A673 (cell line): ENCODE measurements around the gene FSTL4. TPM values are rescaled to one million over a fixed set of nuclear protein-coding genes. Genes with fewer than 3 reads are reported as not detected.

Experiments
- BruUV-seq: library from RNA; stranded (reverse); fragments of 400-500 nt; replicated peaks from 2 replicates; lab custom pipeline; 2021; lab: Mats Ljungman, UMichigan
- CTCF ChIA-PET: fragments of 300-600 bp; sonication (Branson Sonifier 250); formaldehyde crosslinking; loops from one replicate; lab custom pipeline; 2022; ENCODE audit warnings: antibody characterized with exemption; lab: Charles Lee
- POLR2A ChIA-PET: fragments of 300-600 bp; sonication (Branson Sonifier 250); formaldehyde crosslinking; loops from one replicate; lab custom pipeline; 2022; ENCODE audit warnings: antibody characterized with exemption; ENCODE audit not compliant: low non-redundant PET; lab: Charles Lee
- DNase-seq: peaks from one replicate; pipeline ENCODE4 v3.0.0-alpha.2; 2015; ENCODE audit warnings: low spot score
- H3K27ac ChIP-seq: fragments of 200-600 bp; sonication (generic); 2 replicates; pipeline ENCODE4 v1.5.1; 2016; ENCODE audit warnings: mixed run types, low read depth, mild to moderate bottlenecking, mixed read lengths, antibody characterized with exemption, low read length; ENCODE audit not compliant: poor library complexity, severe bottlenecking
- H3K27me3 ChIP-seq: fragments of 200-600 bp; sonication (generic); replicated peaks from 2 replicates; pipeline ENCODE4 v1.6.1; 2017; ENCODE audit warnings: mixed run types, low read depth, mild to moderate bottlenecking, mixed read lengths, antibody characterized with exemption, low read length; ENCODE audit not compliant: insufficient read depth, poor library complexity
- H3K36me3 ChIP-seq: fragments of 200-600 bp; sonication (generic); 2 replicates; pipeline ENCODE4 v1.6.1; 2016; ENCODE audit warnings: mixed run types, mild to moderate bottlenecking, mixed read lengths, antibody characterized with exemption, low read length; ENCODE audit not compliant: insufficient read depth, poor library complexity, severe bottlenecking
- H3K4me1 ChIP-seq: fragments of 200-600 bp; sonication (generic); 2 replicates; pipeline ENCODE4 v1.6.1; 2017; ENCODE audit warnings: mixed run types, mild to moderate bottlenecking, mixed read lengths, antibody characterized with exemption, low read length; ENCODE audit not compliant: insufficient read depth, poor library complexity, severe bottlenecking
- H3K4me3 ChIP-seq: fragments of 200-600 bp; sonication (generic); 2 replicates; pipeline ENCODE4 v1.5.1; 2016; ENCODE audit warnings: low read depth, mixed run types, mild to moderate bottlenecking, mixed read lengths, low read length; ENCODE audit not compliant: poor library complexity, severe bottlenecking
- H3K9me3 ChIP-seq: fragments of 200-600 bp; sonication (generic); 2 replicates; pipeline ENCODE4 v1.6.1; 2016; ENCODE audit warnings: mixed run types, low read depth, mild to moderate bottlenecking, mixed read lengths, antibody characterized with exemption, low read length; ENCODE audit not compliant: poor library complexity, severe bottlenecking
- CTCF ChIP-seq: fragments of 300-800, 200-600 bp; sonication (generic); conservative IDR thresholded peaks from 2 replicates; pipeline ENCODE4 v1.5.1; 2017; ENCODE audit warnings: low read depth, mild to moderate bottlenecking, antibody characterized with exemption, low read length, moderate library complexity, mixed read lengths
- EZH2 ChIP-seq: fragments of 200-600 bp; sonication (generic); IDR thresholded peaks from 2 replicates; pipeline ENCODE4 v1.6.1; 2017; ENCODE audit warnings: borderline replicate concordance, low read depth, mild to moderate bottlenecking, mixed read lengths, antibody characterized with exemption, low read length; ENCODE audit not compliant: poor library complexity, severe bottlenecking
- intact Hi-C: fragments of 100-400 bp; cut with micrococcal nuclease; formaldehyde crosslinking; loops from one replicate; pipeline ENCODE4 v1.10.0; 2022; ENCODE audit not compliant: unreplicated experiment
- total RNA-seq: library from RNA; stranded (reverse); gene quantifications from 2 replicates; pipeline ENCODE4 v1.2.3, GENCODE V29; 2021

FSTL4 gene
- total RNA-seq, 1 experiment from 2014 or later: 0.86 TPM

- ChIA-PET CTCF (no interaction called here), POLR2A (interaction anchor here (0.7 kb wide), 1 partner anchor 33 kb away, joined by 13 read pairs; no protein-coding TSS in a partner anchor)
- peaks cover 3% of the 10 kb centered on the region for H3K27me3 ChIP-seq
- no peaks in the 10 kb centered on the region for H3K9me3 ChIP-seq
- no peaks in the 10 kb centered on the region for H3K4me1 ChIP-seq
- intact Hi-C loops: no loop called here
- no peaks in the 10 kb centered on the region for H3K36me3 ChIP-seq
- DNase-seq: no peak
- H3K4me3 ChIP-seq: no peak overlapping the region
- H3K27ac ChIP-seq: no peak overlapping the region
- no TSS peak for BruUV-seq
- TF ChIP-seq CTCF (no peak), EZH2 (no peak)
Observed at GRCh38 chr5:133358271-133358670, 254.1 kb downstream of the FSTL4 start.

GRCh38 chr5:133357758-133358157 is 254.6 kb downstream of the FSTL4 start:
- Histone ChIP-seq H3K36me3 (no peaks in the 10 kb centered on the region), H3K27ac (no peak overlapping the region), H3K9me3 (no peaks in the 10 kb centered on the region), H3K27me3 (peaks cover 3% of the 10 kb centered on the region), H3K4me3 (no peak overlapping the region), H3K4me1 (no peaks in the 10 kb centered on the region)
- TF ChIP-seq CTCF (no peak), EZH2 (no peak)
- no TSS peak for BruUV-seq
- ChIA-PET CTCF (no interaction called here), POLR2A (no interaction called here)
- DNase-seq: no peak
- intact Hi-C loops: no loop called here

GRCh38 chr5:133356984-133357421 is 255.3 kb downstream of the FSTL4 start:
- no peak for DNase-seq
- ChIA-PET CTCF (no interaction called here), POLR2A (no interaction called here)
- no peaks in the 10 kb centered on the region for H3K4me1 ChIP-seq
- H3K9me3 ChIP-seq: no peaks in the 10 kb centered on the region
- H3K27me3 ChIP-seq: peaks cover 3% of the 10 kb centered on the region
- no peak overlapping the region for H3K27ac ChIP-seq
- BruUV-seq: no TSS peak
- H3K36me3 ChIP-seq: no peaks in the 10 kb centered on the region
- intact Hi-C loops: no loop called here
- TF ChIP-seq CTCF (no peak), EZH2 (no peak)
- no peak overlapping the region for H3K4me3 ChIP-seq
